ENCODE results near the gene PJA1.

PJA1 gene

GRCh38 chrX:69116077-69116476 is 49.2 kb downstream of the PJA1 start:
- DNase-seq = no peak

- DNase-seq = no peak
Measured at GRCh38 chrX:69113723-69114122, 51.5 kb downstream of the PJA1 start.
